HG02970 (cell line): ENCODE measurements around the gene SLC22A17.
"Not testable (repeated sequence)": the region's sequence is repeated elsewhere in the genome, so short reads cannot be mapped to it uniquely, and the experiment has no call there.

Source experiments
- ATAC-seq: cut with Tn5 transposase; IDR thresholded peaks from one replicate; pipeline ENCODE4 v1.9.1; 2021; ENCODE audit warnings: mild to moderate bottlenecking, moderate library complexity, moderate number of reproducible peaks; ENCODE audit not compliant: unreplicated experiment, low FRiP score

Gene SLC22A17

DNA sequence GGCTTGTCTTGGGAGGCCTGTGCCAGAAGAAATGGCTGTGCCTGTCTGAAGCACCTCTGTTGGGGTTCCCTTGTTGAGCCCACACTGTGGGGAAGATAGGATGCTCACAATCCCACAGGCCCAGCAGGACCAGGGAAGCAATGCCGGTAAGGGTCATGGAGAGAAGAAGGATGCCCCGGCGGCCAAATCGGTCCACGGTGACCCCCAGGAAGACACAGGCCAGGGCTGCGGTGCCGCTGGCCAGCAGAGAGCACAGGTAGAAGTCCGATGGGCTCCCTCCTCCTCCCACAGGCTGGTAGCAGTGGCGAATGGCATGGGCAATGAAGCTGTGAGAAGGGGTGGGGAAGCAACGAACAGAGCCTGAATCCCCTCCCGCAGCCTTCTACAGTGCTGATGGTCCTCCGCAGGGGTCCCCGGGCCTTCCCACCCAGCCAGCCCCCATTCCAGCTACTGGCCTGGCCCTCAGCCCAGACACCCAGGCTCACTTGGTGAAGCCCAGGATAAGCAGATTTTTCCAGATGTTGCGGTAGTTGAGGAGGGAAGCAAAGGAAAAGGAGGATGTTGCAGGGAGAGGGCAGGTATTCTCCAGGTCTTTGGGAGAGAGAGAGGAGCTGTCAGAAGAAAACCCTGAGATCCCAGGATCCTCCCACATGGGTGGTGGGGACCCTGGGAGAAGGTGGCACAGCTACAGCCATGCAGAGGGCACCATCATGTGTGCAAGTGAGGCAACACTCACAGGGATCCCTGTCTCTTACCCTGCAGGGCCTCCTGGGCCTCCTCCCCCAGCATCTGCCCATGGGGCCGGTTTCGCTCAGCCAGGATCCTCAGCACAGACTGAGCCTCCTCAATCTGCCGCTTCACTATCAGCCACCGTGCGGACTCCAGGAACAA, 5.0 kb downstream of the SLC22A17 start:
- no peak for ATAC-seq

- ATAC-seq: no peak
Measured at GRCh38 chr14:23346693-23347405, 5.8 kb downstream of the SLC22A17 start.

DNA sequence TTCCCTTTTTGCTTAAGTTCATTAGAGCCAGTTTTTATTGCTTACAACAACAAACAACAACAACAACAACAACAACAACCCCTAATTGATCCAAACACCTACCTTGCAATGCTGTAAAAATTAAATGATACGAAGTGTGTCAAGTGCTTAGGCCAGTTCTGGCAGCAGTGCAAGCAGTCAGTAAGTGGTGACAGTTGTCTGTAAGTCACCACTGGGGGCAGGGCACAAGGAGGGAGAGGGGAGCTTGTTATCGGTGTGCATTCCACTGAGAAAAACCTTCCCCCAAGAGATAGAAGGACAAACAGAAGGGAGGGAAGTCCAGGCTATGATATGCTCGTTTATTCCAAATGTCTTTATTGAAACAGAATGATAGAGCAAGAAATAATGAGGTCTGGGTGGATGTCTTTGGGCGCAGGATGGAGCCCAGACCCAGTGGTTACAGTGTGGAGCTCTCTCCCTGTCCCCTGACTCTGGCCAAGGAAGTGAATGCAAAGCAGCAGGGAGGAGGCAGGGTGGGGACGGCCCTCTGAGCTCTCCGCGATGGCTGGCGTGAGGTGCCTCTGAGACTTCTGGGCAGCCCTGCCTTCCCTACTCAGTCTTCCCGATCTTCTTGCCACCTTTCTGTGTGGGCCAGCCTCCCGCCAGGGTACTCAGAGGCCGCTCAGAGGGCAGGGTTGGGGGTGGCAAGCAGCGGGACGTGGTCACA, 6.5 kb downstream of the SLC22A17 start:
- ATAC-seq: no peak

GRCh38 chr14:23344481-23344880, 8.2 kb downstream of the SLC22A17 start:
- no peak for ATAC-seq

- no peak for ATAC-seq
Measured at GRCh38 chr14:23339506-23340268, 13.0 kb downstream of the SLC22A17 start.

DNA sequence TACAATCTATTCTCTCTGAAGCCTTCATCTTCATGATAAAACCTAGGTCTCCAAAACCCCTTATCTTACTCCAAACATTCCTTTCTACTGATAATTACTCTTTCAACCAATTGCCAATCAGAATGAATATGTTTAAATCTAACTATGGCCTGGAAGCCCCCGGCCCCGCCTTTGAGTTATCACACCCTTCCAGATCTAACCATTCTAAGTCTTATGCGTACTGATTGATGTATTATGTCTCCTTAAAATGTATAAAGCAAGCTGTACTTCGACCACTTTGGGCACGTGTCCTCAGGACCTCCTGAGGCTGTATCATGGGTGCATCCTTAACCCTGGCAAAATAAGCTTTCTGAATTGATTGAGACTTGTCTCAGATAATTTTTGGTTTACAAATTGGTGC, 17.1 kb downstream of the SLC22A17 start:
- ATAC-seq: no peak

- ATAC-seq: no peak
Measured at GRCh38 chr14:23327947-23328744, 24.5 kb downstream of the SLC22A17 start.

GRCh38 chr14:23326491-23327332, 26.0 kb downstream of the SLC22A17 start:
- ATAC-seq: no peak

GRCh38 chr14:23325746-23326145, 26.9 kb downstream of the SLC22A17 start:
- ATAC-seq: not testable (repeated sequence)

DNA sequence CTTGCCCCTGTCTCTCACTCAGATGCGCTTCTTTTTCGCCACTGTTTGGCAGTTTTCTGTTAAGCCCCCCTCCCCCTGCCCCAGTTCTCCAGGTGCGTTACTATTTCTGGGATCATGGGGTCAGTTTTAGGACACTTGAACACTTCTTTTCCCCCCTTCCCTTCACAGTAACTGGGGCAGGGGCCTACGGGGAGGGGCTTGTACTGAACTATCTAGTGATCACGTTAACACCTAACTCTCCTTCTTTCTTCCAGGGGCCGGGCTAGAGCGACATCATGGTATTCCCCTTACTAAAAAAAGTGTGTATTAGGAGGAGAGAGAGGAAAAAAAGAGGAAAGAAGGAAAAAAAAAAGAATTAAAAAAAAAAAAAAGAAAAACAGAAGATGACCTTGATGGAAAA, 27.7 kb downstream of the SLC22A17 start:
- ATAC-seq: no peak

DNA sequence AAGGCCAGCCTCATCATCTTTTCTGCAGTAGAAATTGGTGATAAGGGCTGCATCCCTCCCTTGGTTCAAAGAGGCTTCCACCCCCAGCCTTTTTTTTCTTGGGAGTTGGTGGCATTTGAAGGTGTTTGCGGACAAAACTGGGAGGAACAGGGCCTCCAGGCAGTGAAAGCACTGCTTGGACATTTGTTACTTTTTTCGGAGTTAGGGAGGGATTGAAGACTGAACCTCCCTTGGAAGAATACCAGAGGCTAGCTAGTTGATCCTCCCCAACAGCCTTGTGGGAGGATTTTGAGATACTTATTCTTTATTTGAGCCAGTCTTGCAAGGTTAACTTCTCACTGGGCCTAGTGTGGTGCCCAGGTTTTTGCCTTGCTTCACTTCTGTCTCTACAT, 28.2 kb downstream of the SLC22A17 start:
- ATAC-seq: no peak

DNA sequence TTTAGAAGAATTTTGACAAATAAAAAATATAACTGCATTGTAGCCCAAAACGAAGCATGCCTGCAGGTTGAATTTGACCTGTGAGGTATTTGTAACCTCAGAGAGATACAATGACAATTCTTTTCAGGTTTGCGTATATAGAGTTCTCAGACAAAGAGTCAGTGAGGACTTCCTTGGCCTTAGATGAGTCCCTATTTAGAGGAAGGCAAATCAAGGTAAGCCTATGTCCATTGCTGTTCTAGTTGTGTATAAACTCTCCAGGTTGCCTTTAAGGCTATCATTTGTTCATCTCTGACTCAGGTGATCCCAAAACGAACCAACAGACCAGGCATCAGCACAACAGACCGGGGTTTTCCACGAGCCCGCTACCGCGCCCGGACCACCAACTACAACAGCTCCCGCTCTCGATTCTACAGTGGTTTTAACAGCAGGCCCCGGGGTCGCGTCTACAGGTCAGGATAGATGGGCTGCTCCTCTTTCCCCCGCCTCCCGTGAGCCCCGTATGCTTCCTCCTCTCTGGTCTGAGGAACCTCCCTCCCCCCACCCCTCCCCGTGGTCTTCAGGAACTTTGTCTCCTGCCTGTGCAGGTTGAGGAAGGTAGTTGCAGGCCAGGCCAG, 28.7 kb downstream of the SLC22A17 start:
- ATAC-seq: no peak

- ATAC-seq: no peak
Measured at GRCh38 chr14:23322568-23323517, 29.8 kb downstream of the SLC22A17 start.

- peak; percentile 12 for ATAC-seq
Measured at GRCh38 chr14:23321572-23322547, 30.8 kb downstream of the SLC22A17 start.

DNA sequence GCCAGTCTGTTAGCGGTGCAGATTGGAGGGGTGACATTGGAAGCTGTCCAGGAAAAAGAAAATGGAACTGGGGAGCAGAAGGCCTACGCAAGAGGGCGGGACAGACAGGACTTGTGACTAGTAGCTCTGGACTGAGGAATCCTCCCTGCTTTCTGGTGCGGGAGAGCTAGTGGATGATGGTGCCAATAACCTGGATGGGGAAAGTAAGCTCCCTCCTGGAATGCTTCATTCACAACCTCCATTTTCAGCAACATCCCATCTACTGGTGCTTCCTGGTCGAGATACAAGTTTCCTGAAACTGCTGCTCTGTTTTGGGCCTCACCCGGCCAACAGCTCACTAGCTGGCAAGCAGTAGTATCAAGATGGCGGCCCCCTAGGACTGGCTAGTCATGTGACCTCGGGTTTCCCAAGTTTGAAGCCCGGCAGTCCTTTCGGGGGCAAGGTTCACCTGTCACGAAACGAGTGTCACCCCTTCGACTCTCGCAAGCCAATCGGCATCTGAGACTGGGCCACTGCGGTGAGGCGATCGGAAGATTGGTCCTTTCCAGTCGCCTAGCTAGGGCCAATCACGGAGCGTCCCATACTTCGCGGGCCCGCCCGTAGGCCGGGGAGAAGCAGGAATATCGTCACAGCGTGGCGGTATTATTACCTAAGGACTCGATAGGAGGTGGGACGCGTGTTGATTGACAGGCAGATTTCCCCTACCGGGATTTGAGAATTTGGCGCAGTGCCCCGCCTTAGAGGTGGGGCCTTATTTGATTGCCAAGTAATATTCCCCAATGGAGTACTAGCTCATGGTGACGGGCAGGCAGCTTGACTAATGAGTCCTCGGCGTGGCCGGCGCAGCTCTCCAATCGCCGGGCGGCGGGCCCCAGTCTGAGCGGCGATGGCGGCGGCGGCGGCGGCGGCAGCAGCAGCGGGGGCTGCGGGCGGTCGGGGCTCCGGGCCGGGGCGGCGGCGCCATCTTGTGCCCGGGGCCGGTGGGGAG, 31.8 kb downstream of the SLC22A17 start, which contains the start of gene PABPN1:
TSS of gene PABPN1 (plus strand) at position 874 of the 988 bp plus-strand sequence. CDS start at position 887, 13 bp downstream.
- peak; percentile 93 for ATAC-seq
